HG02678 (cell line): ENCODE results near the gene FRMPD4.
"Not testable (repeated sequence)": the region's sequence is repeated elsewhere in the genome, so short reads cannot be mapped to it uniquely, and the experiment has no call there.

ENCODE experiments used
- ATAC-seq: cut with Tn5 transposase; IDR thresholded peaks from one replicate; pipeline ENCODE4 v1.9.1; 2021; ENCODE audit warnings: mild to moderate bottlenecking, moderate library complexity; ENCODE audit not compliant: unreplicated experiment

Gene FRMPD4

GRCh38 chrX:12138361-12139313 is at the start of gene FRMPD4:
TSS of gene FRMPD4 (plus strand) at chrX:12138473. CDS start at chrX:12138972, 499 bp downstream.
- ATAC-seq, result no peak

GRCh38 chrX:12089740-12090139 is 48.5 kb upstream of the FRMPD4 start:
- no peak for ATAC-seq

GRCh38 chrX:12113321-12113720 is 25.0 kb upstream of the FRMPD4 start:
- ATAC-seq, result no peak

DNA sequence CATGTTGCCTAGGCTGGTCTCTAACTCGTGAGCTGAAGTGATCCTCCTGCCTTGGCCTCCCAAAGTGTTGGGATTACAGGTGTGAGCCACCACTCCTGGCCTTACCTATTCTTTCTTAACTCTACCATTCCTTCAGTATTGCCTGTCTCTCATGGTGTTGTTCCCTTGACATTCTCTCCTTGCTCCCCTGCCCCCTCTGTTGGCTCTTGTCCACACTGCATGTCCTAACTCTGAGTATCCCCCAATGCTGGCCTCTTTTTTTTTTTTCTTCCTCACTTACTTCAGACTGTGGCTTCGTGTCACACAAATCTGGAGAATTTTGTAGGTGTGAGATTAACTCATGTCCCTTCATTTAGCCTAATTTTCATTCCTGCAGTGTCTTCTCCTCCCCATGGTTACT is 22.9 kb upstream of the FRMPD4 start:
- ATAC-seq, result no peak

DNA sequence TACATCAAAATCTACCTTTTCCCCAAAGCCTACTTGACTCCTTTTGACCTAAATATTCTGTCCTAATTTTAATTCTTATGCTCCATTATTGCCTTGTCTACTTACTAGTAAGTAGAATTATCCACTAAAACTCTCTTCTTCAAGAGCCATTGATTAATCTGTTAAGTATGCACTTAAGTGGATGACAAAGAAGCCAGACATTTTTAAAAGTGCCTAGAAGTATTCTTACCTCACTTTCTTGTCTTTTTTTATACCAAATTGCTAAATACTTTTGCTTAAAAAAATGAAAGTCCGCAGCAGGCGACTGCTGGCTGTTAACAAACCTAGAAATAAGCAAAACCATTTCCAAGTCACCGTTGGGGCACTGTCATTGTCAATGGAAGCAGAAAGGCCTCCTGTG is 20.1 kb upstream of the FRMPD4 start:
- no peak for ATAC-seq

GRCh38 chrX:12128017-12128416 is 10.3 kb upstream of the FRMPD4 start:
- ATAC-seq, result no peak

GRCh38 chrX:12137951-12138360 is 317 bp upstream of the FRMPD4 start:
- no peak for ATAC-seq

DNA sequence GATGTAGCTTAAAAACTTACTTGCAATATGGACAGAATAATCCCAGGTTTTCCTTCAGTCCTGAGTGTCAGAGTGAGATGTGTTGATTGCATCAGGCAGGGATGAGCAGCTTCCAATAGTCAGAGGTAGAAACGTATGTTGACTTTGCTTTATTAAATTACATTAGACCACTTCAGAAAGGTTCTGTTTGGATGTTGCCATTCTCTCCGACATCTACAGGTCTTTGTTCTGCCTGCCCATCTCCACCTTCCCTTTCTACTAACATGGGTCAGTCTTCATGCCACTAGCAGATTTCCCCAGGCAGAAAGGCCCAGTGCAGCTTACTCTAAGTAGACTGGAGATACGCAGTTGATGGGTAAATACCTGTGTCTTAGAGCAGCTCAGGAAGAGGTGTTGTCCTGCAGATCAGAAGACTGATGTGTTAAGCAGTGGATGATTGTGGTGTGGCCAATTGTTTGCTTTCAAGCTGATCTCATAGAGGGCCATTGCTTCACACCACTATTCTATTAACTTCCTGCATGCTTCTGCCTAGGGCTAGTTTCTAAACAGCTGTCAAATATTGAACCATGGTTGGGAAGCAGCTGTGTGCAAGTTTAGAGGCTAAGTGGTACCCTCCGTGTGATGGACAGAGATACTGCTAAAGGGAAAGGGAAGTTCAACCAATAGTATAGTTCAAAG is 1.8 kb downstream of the FRMPD4 start:
- ATAC-seq, result no peak

DNA sequence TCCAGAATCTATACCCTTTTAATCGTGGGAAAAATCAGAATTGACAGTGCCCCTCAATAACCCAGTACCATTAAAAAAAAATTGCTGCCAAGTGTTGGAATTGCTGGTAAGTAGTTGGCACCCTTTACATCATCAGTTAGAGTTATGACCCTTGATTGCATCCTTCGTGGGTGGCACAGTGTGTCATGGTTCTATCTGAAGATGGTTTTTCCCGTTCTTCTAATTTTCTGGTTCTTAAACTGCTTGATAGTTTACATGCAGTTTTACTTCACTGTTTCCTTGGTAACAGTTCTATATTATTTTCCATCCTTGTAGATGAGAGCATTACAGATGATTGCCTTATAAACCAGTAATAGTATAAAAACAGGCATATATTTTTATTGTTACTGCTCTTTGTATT is 3.2 kb downstream of the FRMPD4 start:
- ATAC-seq, result no peak

- no peak for ATAC-seq
Measured at GRCh38 chrX:12142661-12143060, 4.4 kb downstream of the FRMPD4 start.

DNA sequence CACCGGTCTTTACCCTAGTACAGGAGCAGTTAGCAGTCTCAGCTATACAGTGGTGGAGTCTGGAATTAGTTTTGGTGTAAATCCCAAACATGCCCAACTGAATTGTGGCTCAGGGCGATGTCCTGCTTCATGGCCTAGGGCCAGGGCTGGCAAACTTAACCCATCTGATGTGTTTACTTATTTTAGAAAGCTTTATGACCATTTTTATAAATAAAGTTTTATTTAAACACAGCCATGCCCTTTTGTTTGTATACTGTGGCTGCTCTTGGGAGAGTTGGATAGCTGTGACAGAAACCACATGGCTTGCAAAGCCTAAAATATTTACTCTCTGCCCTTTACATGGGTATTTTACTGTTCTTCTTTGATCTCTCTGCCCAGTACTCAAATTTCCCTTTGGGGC is 7.1 kb downstream of the FRMPD4 start:
- no peak for ATAC-seq

- ATAC-seq, result no peak
Measured at GRCh38 chrX:12149670-12150407, 11.6 kb downstream of the FRMPD4 start.

GRCh38 chrX:12153317-12153716 is 15.0 kb downstream of the FRMPD4 start:
- ATAC-seq, result no peak

- no peak for ATAC-seq
Measured at GRCh38 chrX:12153741-12154140, 15.5 kb downstream of the FRMPD4 start.

DNA sequence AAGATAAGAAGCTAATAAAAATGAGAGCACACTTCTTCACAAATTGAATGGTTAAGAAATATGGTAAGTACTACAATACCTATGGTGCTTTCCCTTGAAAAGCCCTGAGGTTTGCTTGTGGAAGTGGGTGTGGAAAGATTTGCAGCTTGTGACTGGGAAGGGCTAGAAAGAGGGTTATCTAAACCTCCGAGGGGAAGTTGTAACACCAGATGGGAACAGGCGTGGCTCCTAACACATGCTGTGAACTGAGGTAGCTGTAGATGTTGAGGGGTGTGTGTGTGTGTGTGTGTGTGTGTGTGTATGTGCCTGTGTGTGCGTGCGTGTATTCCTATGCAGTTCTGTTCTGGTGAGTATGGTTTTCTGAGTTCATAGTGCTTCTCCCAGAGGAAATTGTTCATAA is 21.5 kb downstream of the FRMPD4 start:
- no peak for ATAC-seq

DNA sequence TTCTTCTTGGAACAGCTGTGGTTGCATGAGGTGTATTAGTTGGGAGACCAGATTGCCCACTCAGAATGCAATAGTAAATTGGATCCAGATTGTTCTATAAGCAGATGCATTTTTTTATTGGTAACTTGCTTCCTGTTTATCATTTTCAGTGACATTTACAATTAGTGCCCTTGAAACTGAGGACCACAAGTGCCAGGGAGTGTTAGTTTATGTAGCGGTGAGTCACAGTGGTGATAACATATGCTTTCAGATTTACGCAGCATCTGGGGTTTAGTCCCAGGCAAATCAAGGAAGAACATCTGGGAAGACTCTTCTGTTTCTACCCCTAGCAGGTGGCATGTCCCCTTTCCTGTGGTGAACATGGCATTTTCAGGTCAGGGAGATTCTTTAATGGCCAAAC is 24.1 kb downstream of the FRMPD4 start:
- no peak for ATAC-seq

GRCh38 chrX:12164180-12164579 is 25.9 kb downstream of the FRMPD4 start:
- ATAC-seq, result not testable (repeated sequence)

DNA sequence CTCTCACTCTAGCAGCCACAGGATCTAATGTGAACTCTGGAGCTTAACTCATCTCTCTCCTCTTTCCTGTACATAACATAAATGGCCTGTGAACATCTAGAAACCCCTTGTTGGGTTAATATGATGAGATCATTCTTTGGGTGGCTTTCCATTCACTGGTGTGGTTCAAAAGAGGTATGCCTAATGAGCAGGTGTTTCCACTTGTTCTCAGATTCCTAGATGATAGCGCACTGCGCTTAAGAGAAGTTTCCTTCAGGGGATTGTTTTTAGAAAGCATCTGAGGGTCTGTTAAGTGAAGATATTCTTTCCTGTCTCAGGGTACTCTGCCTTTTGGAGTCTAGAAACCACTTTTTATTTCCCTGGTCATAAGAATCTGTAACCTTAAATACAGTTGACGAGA is 32.5 kb downstream of the FRMPD4 start:
- no peak for ATAC-seq

GRCh38 chrX:12174358-12174757 is 36.1 kb downstream of the FRMPD4 start:
- ATAC-seq, result no peak

DNA sequence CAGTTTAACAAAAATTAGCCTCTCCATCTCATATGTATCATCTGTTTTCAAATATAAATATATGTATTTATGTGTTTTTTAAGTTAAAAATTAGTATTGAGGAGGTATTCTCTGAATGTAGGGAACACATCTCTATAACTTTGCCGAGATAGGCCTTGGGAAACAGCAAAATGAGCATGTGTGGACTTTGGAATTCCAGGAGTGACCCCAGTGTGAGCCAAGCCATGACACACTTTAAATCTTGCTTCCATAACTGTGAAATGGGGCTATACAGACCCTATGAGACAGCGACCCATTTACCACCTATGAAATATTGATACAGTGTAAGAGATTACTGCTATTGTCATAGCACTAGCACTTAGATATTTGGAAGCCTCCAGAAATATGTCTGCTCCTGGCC is 58.8 kb downstream of the FRMPD4 start:
- ATAC-seq, result no peak

DNA sequence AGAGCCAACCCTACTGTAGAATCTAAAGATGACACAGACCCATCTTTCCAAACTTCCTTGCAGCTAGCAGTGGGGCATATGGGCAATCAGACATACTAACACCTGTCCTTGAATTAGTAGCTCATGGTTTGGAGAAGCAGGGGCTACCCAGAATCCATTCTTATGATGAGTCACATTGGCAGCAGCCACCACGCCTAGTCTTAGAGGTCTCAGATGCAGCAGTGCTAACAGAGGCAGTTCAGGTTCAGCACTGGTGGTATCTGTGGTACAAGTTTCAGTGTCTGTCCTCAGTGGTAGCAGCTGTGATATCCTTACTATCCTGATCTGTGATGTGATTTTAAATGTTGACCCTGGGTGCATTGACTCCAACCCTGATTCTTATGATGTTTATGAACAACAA is 68.1 kb downstream of the FRMPD4 start:
- ATAC-seq, result no peak
